ENCODE data around the gene ABO. TPM values are rescaled to one million over a fixed set of nuclear protein-coding genes. Genes with fewer than 3 reads are reported as not detected.

The ABO gene
- total and polyA plus RNA-seq, 2 of the 8 experiments (the other 6 are each of a cell fraction or from before 2014, with no cell fraction given): 0.03 TPM; not detected in 1

- TF ChIP-seq CHD2 (IDR thresholded peaks at IDR 0.05; ENCODE audit: low read length): no peak
- no peak for TF ChIP-seq FOSL1 (IDR thresholded peaks at IDR 0.05; ENCODE audit: insufficient read depth, low read depth, low read length)
- no peak for TF ChIP-seq KDM5A (IDR thresholded peaks at IDR 0.05; ENCODE audit: low read length)
Observed at GRCh38 chr9:133253268-133253667, 21.7 kb downstream of the ABO start (continued).
